PC-9 (cell line): ENCODE results near the gene SPPL3. TPM values are rescaled to one million over a fixed set of nuclear protein-coding genes. Genes with fewer than 3 reads are reported as not detected.
"Not testable (repeated sequence)": the region's sequence is repeated elsewhere in the genome, so short reads cannot be mapped to it uniquely, and the experiment has no call there.

ENCODE experiments used
- Bru-seq: library from RNA; stranded (reverse); fragments of 400-500 nt; gene quantifications from one replicate; lab custom pipeline; 2021; lab: Mats Ljungman, UMichigan
- BruChase-seq, 2 experiments: library from RNA; stranded (reverse); fragments of 400-500 nt; gene quantifications; one replicate each; lab custom pipeline; 2021; lab: Mats Ljungman, UMichigan
- BruUV-seq: library from RNA; stranded (reverse); fragments of 400-500 nt; replicated peaks from 2 replicates; lab custom pipeline; 2021; lab: Mats Ljungman, UMichigan
- CTCF ChIA-PET: fragments of 300-600 bp; sonication (Branson Sonifier 250); formaldehyde crosslinking; loops from one replicate; lab custom pipeline; 2022; ENCODE audit warnings: antibody characterized with exemption; lab: Charles Lee
- POLR2A ChIA-PET: fragments of 300-600 bp; sonication (Branson Sonifier 250); formaldehyde crosslinking; loops from one replicate; lab custom pipeline; 2022; ENCODE audit warnings: antibody characterized with exemption; ENCODE audit not compliant: unreplicated experiment; lab: Charles Lee
- DNase-seq, 2 experiments: peaks; one replicate each; pipeline versions ENCODE4 v3.0.0 to v3.0.0-alpha.2; 2015 to 2022; ENCODE audit warnings: mixed read lengths in 1 of 2
- H2AFZ ChIP-seq: fragments of 200-600 bp; sonication (generic); 2 replicates; pipeline ENCODE4 v1.8.1; 2017; ENCODE audit warnings: antibody characterized with exemption
- H3F3A ChIP-seq: fragments of 200-600 bp; sonication (generic); 2 replicates; pipeline ENCODE4 v1.8.1; 2017; ENCODE audit warnings: antibody characterized with exemption, mild to moderate bottlenecking, low read depth; ENCODE audit not compliant: insufficient read depth
- H3K27ac ChIP-seq: fragments of 200-600 bp; sonication (generic); 2 replicates; pipeline ENCODE4 v1.6.1; 2016; ENCODE audit warnings: mixed run types
- H3K27me3 ChIP-seq: fragments of 200-600 bp; sonication (generic); 2 replicates; pipeline ENCODE4 v1.6.1; 2016; ENCODE audit warnings: low read depth, mixed run types; ENCODE audit not compliant: insufficient read depth
- H3K36me3 ChIP-seq: fragments of 200-600 bp; sonication (generic); 2 replicates; pipeline ENCODE4 v1.6.1; 2016; ENCODE audit warnings: low read depth, mixed run types
- H3K4me1 ChIP-seq: fragments of 200-600 bp; sonication (generic); replicated peaks from 2 replicates; pipeline ENCODE4 v1.6.1; 2016; ENCODE audit warnings: mixed run types; ENCODE audit not compliant: insufficient read depth
- H3K4me2 ChIP-seq: fragments of 200-600 bp; sonication (generic); 2 replicates; pipeline ENCODE4 v1.6.1; 2017; ENCODE audit warnings: mixed run types
- H3K4me3 ChIP-seq: fragments of 200-600 bp; sonication (generic); 2 replicates; pipeline ENCODE4 v1.6.1; 2016; ENCODE audit warnings: mixed run types
- H3K79me2 ChIP-seq: fragments of 200-600 bp; sonication (generic); 2 replicates; pipeline ENCODE4 v1.6.1; 2017; ENCODE audit warnings: low read depth, mixed run types
- H3K9me2 ChIP-seq: fragments of 200-600 bp; sonication (generic); 2 replicates; pipeline ENCODE4 v1.8.1; 2017; ENCODE audit warnings: mild to moderate bottlenecking; ENCODE audit not compliant: insufficient read depth
- H3K9me3 ChIP-seq: fragments of 200-600 bp; sonication (generic); 2 replicates; pipeline ENCODE4 v1.8.1; 2016; ENCODE audit warnings: low read depth; ENCODE audit not compliant: insufficient read depth
- H4K20me1 ChIP-seq: fragments of 200-600 bp; sonication (generic); 2 replicates; pipeline ENCODE4 v1.8.1; 2017; ENCODE audit not compliant: insufficient read depth
- EZH2 ChIP-seq: fragments of 200-600 bp; sonication (generic); IDR thresholded peaks from 2 replicates; pipeline ENCODE4 v1.8.0; 2017; ENCODE audit warnings: antibody characterized with exemption, low read depth
- intact Hi-C: fragments of 100-400 bp; cut with micrococcal nuclease; formaldehyde crosslinking; loops from one replicate; pipeline ENCODE4 v1.10.0; 2022; ENCODE audit not compliant: unreplicated experiment
- long read RNA-seq: library from polyadenylated mRNA; stranded (forward); transcript quantifications from one replicate; pipeline ENCODE4 v2.0.0, GENCODE V29; 2022
- total RNA-seq: library from RNA; stranded (reverse); gene quantifications from 2 replicates; pipeline ENCODE4 v1.2.3, GENCODE V29; 2021
- TF ChIP-seq, protein P1 (sequence below): fragments of 200-600 bp; sonication (generic); conservative IDR thresholded peaks from 2 replicates; pipeline ENCODE4 v1.6.1; 2017; ENCODE audit warnings: mixed run types, antibody characterized with exemption, mild to moderate bottlenecking, moderate library complexity

The SPPL3 gene, protein sequence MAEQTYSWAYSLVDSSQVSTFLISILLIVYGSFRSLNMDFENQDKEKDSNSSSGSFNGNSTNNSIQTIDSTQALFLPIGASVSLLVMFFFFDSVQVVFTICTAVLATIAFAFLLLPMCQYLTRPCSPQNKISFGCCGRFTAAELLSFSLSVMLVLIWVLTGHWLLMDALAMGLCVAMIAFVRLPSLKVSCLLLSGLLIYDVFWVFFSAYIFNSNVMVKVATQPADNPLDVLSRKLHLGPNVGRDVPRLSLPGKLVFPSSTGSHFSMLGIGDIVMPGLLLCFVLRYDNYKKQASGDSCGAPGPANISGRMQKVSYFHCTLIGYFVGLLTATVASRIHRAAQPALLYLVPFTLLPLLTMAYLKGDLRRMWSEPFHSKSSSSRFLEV
- total RNA-seq: 27.1 and 44.7 TPM in 2 replicates
- percentile 85 among the genes with signal in this experiment for Bru-seq, nascent RNA
- BruChase-seq, experiment 1, labeled RNA remaining after a 2-hour chase: percentile 78 among the genes with signal in this experiment
- BruChase-seq, experiment 2, labeled RNA remaining after a 6-hour chase: percentile 73 among the genes with signal in this experiment
- long read RNA-seq, full-length matches to known transcripts: 55 of 74 reads
- long read RNA-seq, partial matches to known transcripts: 6 of 74 reads
- long read RNA-seq, other reads (novel, unspliced or antisense): 13 of 74 reads

DNA sequence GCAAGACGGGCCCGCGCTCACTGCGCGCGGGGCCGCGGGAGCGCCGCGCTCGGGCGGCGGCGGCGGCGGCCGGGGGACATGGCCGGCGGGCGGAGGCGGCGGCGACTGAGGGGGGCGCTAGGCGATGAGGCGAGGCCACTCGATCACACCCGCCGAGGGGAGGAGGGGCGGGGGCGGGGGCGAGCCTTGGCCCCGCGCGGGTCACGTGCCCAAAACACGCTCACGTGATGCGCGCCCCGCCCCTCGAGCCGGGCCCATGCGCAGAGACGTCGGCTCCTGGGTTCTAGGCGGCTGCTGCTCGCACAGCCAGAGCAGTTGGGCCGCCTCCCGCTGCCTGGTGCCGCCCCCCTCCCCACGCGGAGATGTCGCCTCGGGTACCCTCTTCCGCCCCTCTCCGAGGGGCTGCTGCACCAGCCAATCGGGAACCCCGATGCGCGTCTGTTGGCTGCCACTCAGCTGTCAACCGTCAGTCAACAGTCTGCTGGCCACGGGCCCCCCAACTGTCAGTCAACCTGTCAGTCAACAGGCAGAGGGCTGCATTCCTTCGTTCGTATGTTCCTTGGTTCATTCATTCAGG lies at the start of gene SPPL3:
TSS of gene SPPL3 (minus strand) at position 162 of the 577 bp plus-strand sequence. CDS start 491 bp downstream, outside the sequence.
- H3K4me2 ChIP-seq: peak within 1 kb of the TSS; percentile 99
- no peaks in the 10 kb centered on the region for H3K36me3 ChIP-seq
- no TSS peak for BruUV-seq
- peak within 1 kb of the TSS; percentile 86 for H2AFZ ChIP-seq
- CTCF ChIA-PET: no interaction called here
- intact Hi-C loops: no loop called here
- H3K9me3 ChIP-seq: no peaks in the 10 kb centered on the region
- H3K9me2 ChIP-seq: no peaks in the 10 kb centered on the region
- peak; percentile 58 to 89 for DNase-seq
- H4K20me1 ChIP-seq: peaks cover 23% of the 10 kb centered on the region
- POLR2A ChIA-PET: interaction anchor here (0.6 kb wide), 1 partner anchor 510 kb away, joined by 8 read pairs; no protein-coding TSS in a partner anchor
- H3K4me3 ChIP-seq: peak within 1 kb of the TSS; percentile 93
- peaks cover 9% of the 10 kb centered on the region; the same call in 1 of the 2 replicates for H3F3A ChIP-seq
- peaks cover 43% of the 10 kb centered on the region for H3K79me2 ChIP-seq
- no peaks in the 10 kb centered on the region for H3K27me3 ChIP-seq
- peaks cover 25% of the 10 kb centered on the region for H3K4me1 ChIP-seq
- TF ChIP-seq, protein P1, sequence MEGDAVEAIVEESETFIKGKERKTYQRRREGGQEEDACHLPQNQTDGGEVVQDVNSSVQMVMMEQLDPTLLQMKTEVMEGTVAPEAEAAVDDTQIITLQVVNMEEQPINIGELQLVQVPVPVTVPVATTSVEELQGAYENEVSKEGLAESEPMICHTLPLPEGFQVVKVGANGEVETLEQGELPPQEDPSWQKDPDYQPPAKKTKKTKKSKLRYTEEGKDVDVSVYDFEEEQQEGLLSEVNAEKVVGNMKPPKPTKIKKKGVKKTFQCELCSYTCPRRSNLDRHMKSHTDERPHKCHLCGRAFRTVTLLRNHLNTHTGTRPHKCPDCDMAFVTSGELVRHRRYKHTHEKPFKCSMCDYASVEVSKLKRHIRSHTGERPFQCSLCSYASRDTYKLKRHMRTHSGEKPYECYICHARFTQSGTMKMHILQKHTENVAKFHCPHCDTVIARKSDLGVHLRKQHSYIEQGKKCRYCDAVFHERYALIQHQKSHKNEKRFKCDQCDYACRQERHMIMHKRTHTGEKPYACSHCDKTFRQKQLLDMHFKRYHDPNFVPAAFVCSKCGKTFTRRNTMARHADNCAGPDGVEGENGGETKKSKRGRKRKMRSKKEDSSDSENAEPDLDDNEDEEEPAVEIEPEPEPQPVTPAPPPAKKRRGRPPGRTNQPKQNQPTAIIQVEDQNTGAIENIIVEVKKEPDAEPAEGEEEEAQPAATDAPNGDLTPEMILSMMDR: no peak
- TF ChIP-seq EZH2: no peak
- H3K27ac ChIP-seq: no peak within 1 kb of the TSS

DNA sequence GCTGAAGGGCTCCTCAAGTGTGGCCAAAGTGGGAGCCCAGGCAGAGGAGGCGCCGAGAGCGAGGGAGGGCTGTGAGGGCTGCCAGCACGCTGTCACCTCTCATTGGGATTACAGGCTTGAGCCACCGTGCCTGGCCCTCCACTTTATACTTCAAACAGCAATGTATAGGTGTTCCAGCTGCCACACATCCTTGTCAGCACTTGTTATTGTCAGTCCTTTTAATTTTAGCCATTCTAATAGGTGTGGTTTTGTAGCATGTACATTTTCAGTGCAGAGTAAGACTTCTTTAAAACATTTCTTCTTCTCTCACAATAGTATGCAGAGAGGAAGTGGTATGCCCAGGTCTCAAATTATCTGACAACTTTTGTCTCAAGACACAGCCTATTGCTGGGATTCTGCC lies 46.6 kb upstream of the SPPL3 start:
- Histone ChIP-seq H3K9me2 (no peaks in the 10 kb centered on the region), H3K4me3 (no peak overlapping the region), H3K9me3 (no peaks in the 10 kb centered on the region), H2AFZ (no peak overlapping the region), H3K4me2 (no peak overlapping the region), H3F3A (no peaks in the 10 kb centered on the region), H3K79me2 (no peaks in the 10 kb centered on the region), H3K27ac (no peak overlapping the region), H3K36me3 (no peaks in the 10 kb centered on the region), H3K4me1 (no peaks in the 10 kb centered on the region), H4K20me1 (no peaks in the 10 kb centered on the region), H3K27me3 (no peaks in the 10 kb centered on the region)
- intact Hi-C loops: no loop called here
- CTCF ChIA-PET: no interaction called here
- BruUV-seq: no TSS peak
- no peak for TF ChIP-seq EZH2
- TF ChIP-seq, protein P1: no peak
- DNase-seq: no peak
- POLR2A ChIA-PET: no interaction called here

DNA sequence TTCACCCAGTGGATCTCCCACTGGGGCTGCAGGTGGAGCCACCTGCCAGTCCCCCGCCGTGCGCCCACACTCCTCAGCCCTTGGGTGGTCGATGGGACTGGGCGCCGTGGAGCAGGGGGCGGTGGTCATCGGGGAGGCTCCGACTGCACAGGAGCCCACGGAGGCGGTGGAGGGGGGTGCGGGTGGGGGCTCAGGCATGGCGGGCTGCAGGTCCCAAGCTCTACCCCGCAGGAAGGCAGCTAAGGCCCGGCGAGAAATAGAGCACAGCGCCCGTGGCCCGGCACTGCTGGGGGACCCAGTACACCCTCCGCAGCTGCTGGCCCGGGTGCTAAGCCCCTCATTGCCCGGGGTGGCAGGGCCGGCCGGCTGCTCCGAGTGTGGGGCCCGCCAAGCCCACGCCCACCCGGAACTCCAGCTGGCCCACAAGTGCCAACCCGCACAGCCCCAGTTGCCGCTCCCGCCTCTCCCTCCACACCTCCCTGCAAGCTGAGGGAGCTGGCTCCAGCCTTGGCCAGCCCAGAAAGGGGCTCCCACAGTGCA lies 46.2 kb upstream of the SPPL3 start:
- CTCF ChIA-PET: not testable (repeated sequence)

DNA sequence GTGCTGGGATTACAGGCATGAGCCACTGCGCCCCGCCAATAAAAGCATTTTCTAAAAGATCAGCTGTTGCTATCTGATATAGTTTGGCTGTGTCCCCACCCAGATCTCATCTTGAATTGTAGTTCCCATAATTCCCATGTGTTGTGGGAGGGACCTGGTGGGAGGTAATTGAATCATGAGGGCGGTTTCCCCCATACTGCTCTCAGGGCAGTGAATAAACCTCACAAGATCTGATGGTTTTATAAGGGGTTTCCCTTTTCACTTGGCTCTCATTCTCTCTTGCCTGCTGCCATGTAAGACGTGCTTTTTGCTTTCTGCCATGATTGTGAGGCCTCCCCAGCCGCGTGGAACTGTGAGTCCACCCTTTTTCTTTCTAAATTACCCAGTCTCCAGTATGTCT lies 41.4 kb upstream of the SPPL3 start:
- H2AFZ ChIP-seq, H3K27ac ChIP-seq, H4K20me1 ChIP-seq, BruUV-seq, DNase-seq, H3F3A ChIP-seq, H3K4me3 ChIP-seq, H3K9me2 ChIP-seq, H3K36me3 ChIP-seq, H3K27me3 ChIP-seq, H3K79me2 ChIP-seq, POLR2A ChIA-PET, H3K9me3 ChIP-seq, H3K4me1 ChIP-seq, intact Hi-C loops, H3K4me2 ChIP-seq: not testable (repeated sequence)
- CTCF ChIA-PET: interaction anchor here (0.7 kb wide), 1 partner anchor 103 kb away, joined by 5 read pairs; no protein-coding TSS in a partner anchor

More for the DNA sequence above, 46.2 kb upstream of the SPPL3 start:
- H3K4me2 ChIP-seq, H3F3A ChIP-seq, H3K9me2 ChIP-seq, DNase-seq, H2AFZ ChIP-seq, H3K9me3 ChIP-seq, intact Hi-C loops, POLR2A ChIA-PET, H3K36me3 ChIP-seq, H3K27me3 ChIP-seq, H3K4me3 ChIP-seq, H4K20me1 ChIP-seq, BruUV-seq, H3K79me2 ChIP-seq, H3K4me1 ChIP-seq, H3K27ac ChIP-seq: not testable (repeated sequence)
